ENCODE data around the gene DLG2. TPM values are rescaled to one million over a fixed set of nuclear protein-coding genes. Genes with fewer than 3 reads are reported as not detected.

Gene DLG2
- total RNA-seq, 1 donor from 2014 or later, result 5.1 TPM

- Mint-ChIP-seq H3K4me3 (ENCODE audit: unreplicated experiment) (no peak overlapping the region), H3K27ac (ENCODE audit: unreplicated experiment) (no peak overlapping the region), H3K4me1 (ENCODE audit: unreplicated experiment) (no peaks in the 10 kb centered on the region), H3K9me3 (ENCODE audit: unreplicated experiment) (no peaks in the 10 kb centered on the region), H3K27me3 (ENCODE audit: unreplicated experiment) (no peaks in the 10 kb centered on the region), H3K36me3 (ENCODE audit: low read depth, unreplicated experiment) (no peaks in the 10 kb centered on the region)
- no peak for DNase-seq (ENCODE audit: low spot score)
- TF ChIP-seq CTCF (IDR thresholded peaks at IDR 0.05; ENCODE audit: unreplicated experiment), result no peak
Observed at GRCh38 chr11:85076535-85077330, 550.4 kb downstream of the DLG2 start.

- Mint-ChIP-seq H3K4me1 (ENCODE audit: unreplicated experiment) (no peaks in the 10 kb centered on the region), H3K36me3 (ENCODE audit: low read depth, unreplicated experiment) (no peaks in the 10 kb centered on the region), H3K4me3 (ENCODE audit: unreplicated experiment) (no peak overlapping the region), H3K27ac (ENCODE audit: unreplicated experiment) (no peak overlapping the region), H3K9me3 (ENCODE audit: unreplicated experiment) (no peaks in the 10 kb centered on the region), H3K27me3 (ENCODE audit: unreplicated experiment) (no peaks in the 10 kb centered on the region)
- DNase-seq (ENCODE audit: low spot score), result no peak
- no peak for TF ChIP-seq CTCF (IDR thresholded peaks at IDR 0.05; ENCODE audit: unreplicated experiment)
Observed at GRCh38 chr11:85062659-85063058, 564.5 kb downstream of the DLG2 start.

- no peak for TF ChIP-seq CTCF (IDR thresholded peaks at IDR 0.05; ENCODE audit: unreplicated experiment)
- no peaks in the 10 kb centered on the region for H3K27me3 Mint-ChIP-seq (ENCODE audit: unreplicated experiment)
- no peak for DNase-seq (ENCODE audit: low spot score)
- no peaks in the 10 kb centered on the region for H3K36me3 Mint-ChIP-seq (ENCODE audit: low read depth, unreplicated experiment)
- H3K27ac Mint-ChIP-seq (ENCODE audit: unreplicated experiment), result no peak overlapping the region
- H3K4me1 Mint-ChIP-seq (ENCODE audit: unreplicated experiment), result no peaks in the 10 kb centered on the region
- no peak overlapping the region for H3K4me3 Mint-ChIP-seq (ENCODE audit: unreplicated experiment)
- H3K9me3 Mint-ChIP-seq (ENCODE audit: unreplicated experiment), result no peaks in the 10 kb centered on the region
Observed at GRCh38 chr11:85052636-85053035, 574.5 kb downstream of the DLG2 start.

GRCh38 chr11:85048801-85049200 lies 578.3 kb downstream of the DLG2 start:
- Mint-ChIP-seq H3K36me3 (ENCODE audit: low read depth, unreplicated experiment) (no peaks in the 10 kb centered on the region), H3K27ac (ENCODE audit: unreplicated experiment) (no peak overlapping the region), H3K4me3 (ENCODE audit: unreplicated experiment) (no peak overlapping the region), H3K27me3 (ENCODE audit: unreplicated experiment) (no peaks in the 10 kb centered on the region), H3K9me3 (ENCODE audit: unreplicated experiment) (no peaks in the 10 kb centered on the region), H3K4me1 (ENCODE audit: unreplicated experiment) (no peaks in the 10 kb centered on the region)
- no peak for DNase-seq (ENCODE audit: low spot score)
- TF ChIP-seq CTCF (IDR thresholded peaks at IDR 0.05; ENCODE audit: unreplicated experiment), result no peak

- H3K4me3 Mint-ChIP-seq (ENCODE audit: unreplicated experiment), result no peak overlapping the region
- no peaks in the 10 kb centered on the region for H3K9me3 Mint-ChIP-seq (ENCODE audit: unreplicated experiment)
- no peak for TF ChIP-seq CTCF (IDR thresholded peaks at IDR 0.05; ENCODE audit: unreplicated experiment)
- H3K27me3 Mint-ChIP-seq (ENCODE audit: unreplicated experiment), result no peaks in the 10 kb centered on the region
- no peak for DNase-seq (ENCODE audit: low spot score)
- H3K36me3 Mint-ChIP-seq (ENCODE audit: low read depth, unreplicated experiment), result no peaks in the 10 kb centered on the region
- no peak overlapping the region for H3K27ac Mint-ChIP-seq (ENCODE audit: unreplicated experiment)
- no peaks in the 10 kb centered on the region for H3K4me1 Mint-ChIP-seq (ENCODE audit: unreplicated experiment)
Observed at GRCh38 chr11:85045716-85046115, 581.4 kb downstream of the DLG2 start.
